ENCODE data around the gene MAPKAPK2. TPM values are rescaled to one million over a fixed set of nuclear protein-coding genes. Genes with fewer than 3 reads are reported as not detected.
"Not testable (repeated sequence)": the region's sequence is repeated elsewhere in the genome, so short reads cannot be mapped to it uniquely, and the experiment has no call there.

Gene MAPKAPK2
- total RNA-seq: 92.3 and 98.8 TPM in 2 replicates

DNA sequence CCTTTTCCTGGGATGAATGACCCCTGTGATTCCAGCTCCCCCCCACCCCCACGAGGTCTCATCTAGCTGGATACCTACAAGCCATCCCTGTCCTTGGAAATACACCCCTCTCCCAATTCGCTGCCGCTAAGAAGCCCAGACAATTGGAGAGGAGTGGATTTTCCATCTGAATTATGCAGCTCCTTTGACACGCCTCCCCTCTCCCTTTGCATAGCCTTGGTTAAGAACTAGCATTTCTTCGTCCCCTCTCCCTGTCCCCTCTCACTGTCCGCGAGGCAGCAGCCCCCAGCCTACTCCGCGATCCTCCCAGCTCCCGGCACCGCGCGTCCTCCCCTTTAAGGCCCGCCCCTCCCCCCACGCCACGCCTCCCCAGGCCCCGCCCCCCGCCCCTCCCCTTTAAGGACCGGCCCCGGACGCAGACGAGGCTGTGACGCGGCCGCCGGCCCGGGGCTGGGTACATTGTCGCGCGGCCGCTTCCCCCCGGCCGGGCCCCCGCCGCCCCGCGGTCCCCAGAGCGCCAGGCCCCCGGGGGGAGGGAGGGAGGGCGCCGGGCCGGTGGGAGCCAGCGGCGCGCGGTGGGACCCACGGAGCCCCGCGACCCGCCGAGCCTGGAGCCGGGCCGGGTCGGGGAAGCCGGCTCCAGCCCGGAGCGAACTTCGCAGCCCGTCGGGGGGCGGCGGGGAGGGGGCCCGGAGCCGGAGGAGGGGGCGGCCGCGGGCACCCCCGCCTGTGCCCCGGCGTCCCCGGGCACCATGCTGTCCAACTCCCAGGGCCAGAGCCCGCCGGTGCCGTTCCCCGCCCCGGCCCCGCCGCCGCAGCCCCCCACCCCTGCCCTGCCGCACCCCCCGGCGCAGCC is at the start of gene MAPKAPK2:
MAPKAPK2 (plus strand) TSS at position 428 of the 856 bp plus-strand sequence; CDS start at position 753, 325 bp downstream.
- Mint-ChIP-seq H3K9me3 (no peaks in the 10 kb centered on the region), H3K4me3 (ENCODE audit: low read depth) (peak within 1 kb of the TSS; percentile 94), H3K36me3 (ENCODE audit: low read depth) (peaks cover 15% of the 10 kb centered on the region), H3K27ac (peak within 1 kb of the TSS; percentile 93), H3K27me3 (ENCODE audit: low read depth) (peaks cover 1% of the 10 kb centered on the region), H3K4me1 (ENCODE audit: low read depth) (peaks cover 57% of the 10 kb centered on the region)
- DNase-seq (ENCODE audit: low spot score): peak; percentile 63
- intact Hi-C loops (cut with micrococcal nuclease): loop anchor here (1.0 to 5.0 kb wide), 3 partner anchors 72 to 238 kb away; partner anchors contain the start of gene EIF2D

DNA sequence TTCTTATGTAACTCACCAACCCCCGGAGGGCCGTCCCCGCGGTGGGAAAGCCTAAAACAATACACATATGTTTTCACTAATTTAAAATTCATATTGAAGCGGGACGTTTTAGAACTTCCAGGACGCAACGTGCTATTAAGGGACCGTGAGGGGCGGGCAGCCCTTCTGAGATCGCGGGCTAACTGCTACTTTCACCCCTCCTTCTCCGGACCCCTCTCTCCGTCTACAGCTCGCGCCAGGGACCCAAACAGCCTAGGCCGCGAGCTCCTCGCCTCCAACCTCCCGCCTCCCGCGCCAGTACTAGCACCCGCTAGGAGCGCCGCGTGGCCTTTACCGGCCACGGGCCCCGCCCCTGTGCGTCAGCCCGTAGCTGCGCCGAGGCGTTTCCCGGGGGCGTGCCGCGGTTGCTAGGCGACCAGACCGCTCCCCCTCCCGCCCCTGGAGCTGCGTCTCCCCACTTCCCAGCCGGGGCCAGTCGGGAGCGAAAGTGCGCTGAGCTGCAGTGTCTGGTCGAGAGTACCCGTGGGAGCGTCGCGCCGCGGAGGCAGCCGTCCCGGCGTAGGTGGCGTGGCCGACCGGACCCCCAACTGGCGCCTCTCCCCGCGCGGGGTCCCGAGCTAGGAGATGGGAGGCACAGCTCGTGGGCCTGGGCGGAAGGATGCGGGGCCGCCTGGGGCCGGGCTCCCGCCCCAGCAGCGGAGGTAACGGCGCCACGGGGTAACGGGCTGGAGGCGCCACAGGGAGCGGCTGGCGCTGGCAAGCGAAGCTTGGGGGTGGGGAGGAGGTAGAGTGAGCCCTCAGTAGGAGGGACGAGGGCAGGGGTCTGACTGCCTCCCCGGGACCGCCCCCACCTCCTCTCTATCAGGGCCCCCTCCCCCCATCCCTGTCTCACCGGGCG is 49.4 kb upstream of the MAPKAPK2 start, which contains the start of gene DYRK3:
DYRK3 (plus strand) TSS at position 457 of the 898 bp plus-strand sequence; CDS start at position 625, 168 bp downstream.
- DNase-seq (ENCODE audit: low spot score): peak; percentile 93

DNA sequence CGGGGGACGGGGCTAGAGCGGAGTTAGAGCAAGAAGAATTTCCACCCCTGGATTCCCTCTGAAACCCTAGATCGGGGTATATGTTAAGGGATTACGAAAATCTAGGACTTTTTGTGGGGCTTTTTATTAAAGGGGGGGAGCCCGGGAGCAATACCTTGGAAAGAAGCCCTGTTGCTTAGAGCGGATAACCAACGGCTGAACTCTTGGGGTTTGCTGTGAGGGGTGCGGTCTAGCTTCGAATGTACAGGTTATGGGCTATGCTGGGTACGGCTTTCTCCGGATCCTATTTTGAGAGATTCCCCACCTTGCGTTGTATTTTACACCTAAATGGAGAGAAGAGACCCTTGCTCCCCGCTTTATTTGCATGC is 48.7 kb upstream of the MAPKAPK2 start:
- peaks cover 23% of the 10 kb centered on the region for H3K4me1 Mint-ChIP-seq (ENCODE audit: low read depth)
- intact Hi-C loops (cut with micrococcal nuclease): loop anchor here (1.0 to 5.0 kb wide), 4 partner anchors 24 to 277 kb away; partner anchors contain the start of gene EIF2D
- peaks cover 14% of the 10 kb centered on the region for H3K27me3 Mint-ChIP-seq (ENCODE audit: low read depth)
- no peak overlapping the region for H3K27ac Mint-ChIP-seq
- peaks cover 19% of the 10 kb centered on the region for H3K36me3 Mint-ChIP-seq (ENCODE audit: low read depth)
- no peaks in the 10 kb centered on the region for H3K9me3 Mint-ChIP-seq
- DNase-seq (ENCODE audit: low spot score): no peak
- peak overlapping the region; percentile 85 for H3K4me3 Mint-ChIP-seq (ENCODE audit: low read depth)

More for the DNA sequence above, 49.4 kb upstream of the MAPKAPK2 start, which contains the start of gene DYRK3:
- H3K4me1 Mint-ChIP-seq (ENCODE audit: low read depth): peaks cover 23% of the 10 kb centered on the region
- peak within 1 kb of the TSS; percentile 95 for H3K27ac Mint-ChIP-seq
- intact Hi-C loops (cut with micrococcal nuclease): loop anchor here (1.0 to 5.0 kb wide), 4 partner anchors 23 to 277 kb away; partner anchors contain the start of gene EIF2D
- peaks cover 18% of the 10 kb centered on the region for H3K36me3 Mint-ChIP-seq (ENCODE audit: low read depth)
- H3K4me3 Mint-ChIP-seq (ENCODE audit: low read depth): peak within 1 kb of the TSS; percentile 85
- H3K9me3 Mint-ChIP-seq: no peaks in the 10 kb centered on the region
- H3K27me3 Mint-ChIP-seq (ENCODE audit: low read depth): peaks cover 14% of the 10 kb centered on the region

GRCh38 chr1:206636671-206637070 is 48.0 kb upstream of the MAPKAPK2 start:
- Mint-ChIP-seq H3K9me3 (no peaks in the 10 kb centered on the region), H3K36me3 (ENCODE audit: low read depth) (peaks cover 19% of the 10 kb centered on the region), H3K27me3 (ENCODE audit: low read depth) (peaks cover 14% of the 10 kb centered on the region), H3K4me1 (ENCODE audit: low read depth) (peaks cover 23% of the 10 kb centered on the region), H3K27ac (no peak overlapping the region), H3K4me3 (ENCODE audit: low read depth) (peak overlapping the region; percentile 85)
- no peak for DNase-seq (ENCODE audit: low spot score)
- intact Hi-C loops (cut with micrococcal nuclease): loop anchor here (5.0 kb wide), 1 partner anchor 91 kb away; no protein-coding TSS in a partner anchor

- H3K27me3 Mint-ChIP-seq (ENCODE audit: low read depth): peaks cover 8% of the 10 kb centered on the region
Observed at GRCh38 chr1:206637605-206638004, 47.1 kb upstream of the MAPKAPK2 start.

GRCh38 chr1:206642074-206642473 is 42.6 kb upstream of the MAPKAPK2 start:
- H3K27me3 Mint-ChIP-seq (ENCODE audit: low read depth); H3K4me1 Mint-ChIP-seq (ENCODE audit: low read depth); intact Hi-C loops (cut with micrococcal nuclease); H3K27ac Mint-ChIP-seq; H3K9me3 Mint-ChIP-seq; DNase-seq (ENCODE audit: low spot score); H3K4me3 Mint-ChIP-seq (ENCODE audit: low read depth): not testable (repeated sequence)
- H3K36me3 Mint-ChIP-seq (ENCODE audit: low read depth): peaks cover 27% of the 10 kb centered on the region

More at GRCh38 chr1:206637605-206638004, 47.1 kb upstream of the MAPKAPK2 start:
- H3K4me3 Mint-ChIP-seq (ENCODE audit: low read depth): peak overlapping the region; percentile 56
- no peak overlapping the region for H3K27ac Mint-ChIP-seq
- peaks cover 23% of the 10 kb centered on the region for H3K4me1 Mint-ChIP-seq (ENCODE audit: low read depth)
- DNase-seq (ENCODE audit: low spot score): no peak
- H3K9me3 Mint-ChIP-seq: no peaks in the 10 kb centered on the region
- peaks cover 19% of the 10 kb centered on the region for H3K36me3 Mint-ChIP-seq (ENCODE audit: low read depth)
- intact Hi-C loops (cut with micrococcal nuclease): loop anchor here (5.0 kb wide), 1 partner anchor 90 kb away; no protein-coding TSS in a partner anchor

- no peaks in the 10 kb centered on the region for H3K9me3 Mint-ChIP-seq
- no peak for DNase-seq (ENCODE audit: low spot score)
- no peak overlapping the region for H3K4me3 Mint-ChIP-seq (ENCODE audit: low read depth)
- H3K4me1 Mint-ChIP-seq (ENCODE audit: low read depth): peaks cover 3% of the 10 kb centered on the region
- peaks cover 32% of the 10 kb centered on the region for H3K36me3 Mint-ChIP-seq (ENCODE audit: low read depth)
- no peak overlapping the region for H3K27ac Mint-ChIP-seq
- intact Hi-C loops (cut with micrococcal nuclease): no loop called here
- H3K27me3 Mint-ChIP-seq (ENCODE audit: low read depth): no peaks in the 10 kb centered on the region
Observed at GRCh38 chr1:206643118-206643698, 41.5 kb upstream of the MAPKAPK2 start.

DNA sequence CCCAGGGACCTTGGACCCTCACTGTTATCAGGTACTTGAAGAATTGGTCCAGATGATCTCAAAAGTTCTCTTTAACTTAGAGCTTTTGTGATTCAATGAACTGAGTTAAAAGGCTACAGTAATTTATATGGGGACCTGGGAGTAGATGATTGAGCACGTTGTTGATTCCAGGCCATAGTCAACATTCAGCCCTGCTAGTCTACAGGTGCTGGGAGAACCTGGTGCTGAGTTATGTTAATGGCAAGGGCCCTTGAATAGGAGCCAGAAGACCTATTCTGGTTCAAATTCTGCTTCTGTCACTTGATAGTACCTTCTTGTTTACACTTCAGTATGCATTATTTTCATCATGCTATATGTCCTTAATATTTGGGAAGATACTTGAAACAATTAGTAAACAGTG is 38.2 kb upstream of the MAPKAPK2 start:
- Mint-ChIP-seq H3K36me3 (ENCODE audit: low read depth) (peaks cover 33% of the 10 kb centered on the region), H3K9me3 (no peaks in the 10 kb centered on the region), H3K27ac (no peak overlapping the region), H3K4me3 (ENCODE audit: low read depth) (no peak overlapping the region), H3K4me1 (ENCODE audit: low read depth) (peaks cover 3% of the 10 kb centered on the region), H3K27me3 (ENCODE audit: low read depth) (no peaks in the 10 kb centered on the region)
- DNase-seq (ENCODE audit: low spot score): no peak
- intact Hi-C loops (cut with micrococcal nuclease): no loop called here

DNA sequence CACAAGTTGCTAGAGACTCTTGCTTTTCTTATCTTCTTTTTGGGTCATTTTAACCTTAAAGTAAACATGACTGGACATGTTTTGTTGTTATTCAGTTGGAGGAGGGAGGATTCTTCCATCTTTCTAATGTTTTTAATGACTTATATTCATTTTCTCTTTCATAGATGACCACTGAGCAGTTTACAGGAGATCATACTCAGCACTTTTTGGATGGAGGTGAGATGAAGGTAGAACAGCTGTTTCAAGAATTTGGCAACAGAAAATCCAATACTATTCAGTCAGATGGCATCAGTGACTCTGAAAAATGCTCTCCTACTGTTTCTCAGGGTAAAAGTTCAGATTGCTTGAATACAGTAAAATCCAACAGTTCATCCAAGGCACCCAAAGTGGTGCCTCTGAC is 37.5 kb upstream of the MAPKAPK2 start:
- Mint-ChIP-seq H3K36me3 (ENCODE audit: low read depth) (peaks cover 38% of the 10 kb centered on the region), H3K27me3 (ENCODE audit: low read depth) (no peaks in the 10 kb centered on the region), H3K4me3 (ENCODE audit: low read depth) (no peak overlapping the region), H3K27ac (no peak overlapping the region), H3K4me1 (ENCODE audit: low read depth) (peaks cover 3% of the 10 kb centered on the region), H3K9me3 (no peaks in the 10 kb centered on the region)
- intact Hi-C loops (cut with micrococcal nuclease): no loop called here
- no peak for DNase-seq (ENCODE audit: low spot score)

GRCh38 chr1:206649261-206649921 is 35.3 kb upstream of the MAPKAPK2 start:
- Mint-ChIP-seq H3K9me3 (no peaks in the 10 kb centered on the region), H3K36me3 (ENCODE audit: low read depth) (peaks cover 45% of the 10 kb centered on the region), H3K4me3 (ENCODE audit: low read depth) (no peak overlapping the region), H3K27ac (no peak overlapping the region), H3K4me1 (ENCODE audit: low read depth) (no peaks in the 10 kb centered on the region), H3K27me3 (ENCODE audit: low read depth) (no peaks in the 10 kb centered on the region)
- no peak for DNase-seq (ENCODE audit: low spot score)
- intact Hi-C loops (cut with micrococcal nuclease): no loop called here

DNA sequence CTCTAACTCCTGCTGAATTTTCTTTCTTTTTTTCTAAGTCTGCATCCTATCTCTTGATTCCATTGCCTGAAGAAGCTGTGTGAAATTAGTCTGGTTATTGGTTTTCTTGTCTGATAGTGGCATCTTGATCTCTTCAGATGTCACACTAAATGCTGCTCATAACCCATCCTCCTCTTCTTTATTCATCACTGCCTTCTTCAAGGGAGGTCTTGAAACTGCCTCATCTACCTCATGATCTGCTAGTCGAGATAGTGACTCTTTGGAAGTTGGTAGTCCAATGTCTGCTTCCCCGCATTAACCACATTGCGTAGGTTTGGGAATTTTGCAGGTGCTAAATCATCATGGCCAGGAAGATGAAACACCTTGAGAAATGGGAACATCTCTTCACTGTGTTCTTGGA is 33.7 kb upstream of the MAPKAPK2 start:
- Mint-ChIP-seq H3K27me3 (ENCODE audit: low read depth) (no peaks in the 10 kb centered on the region), H3K4me1 (ENCODE audit: low read depth) (no peaks in the 10 kb centered on the region), H3K4me3 (ENCODE audit: low read depth) (no peak overlapping the region), H3K36me3 (ENCODE audit: low read depth) (peaks cover 45% of the 10 kb centered on the region), H3K9me3 (no peaks in the 10 kb centered on the region), H3K27ac (no peak overlapping the region)
- intact Hi-C loops (cut with micrococcal nuclease): no loop called here
- no peak for DNase-seq (ENCODE audit: low spot score)
